Testis (tissue), 2 donors: ENCODE measurements around the gene PITX3.

Experiments
- CTCF ChIP-seq, 3 experiments: fragments of 450-650 bp in 2 of 3; fragments of 200-600 bp in 1 of 3; sonication (generic) in 1 of 3; IDR thresholded peaks; one replicate each; pipeline ENCODE4 v1.5.1; 2016 to 2019; ENCODE audit warnings: antibody characterized with exemption in 3 of 3, mild to moderate bottlenecking in 2 of 3, moderate library complexity in 1 of 3
- POLR2A ChIP-seq: fragments of 450-650 bp; IDR thresholded peaks from one replicate; pipeline ENCODE4 v1.6.1; 2017; ENCODE audit warnings: antibody characterized with exemption, mild to moderate bottlenecking, moderate library complexity

- no peak for TF ChIP-seq CTCF (IDR thresholded peaks at IDR 0.05)
- no peak for TF ChIP-seq POLR2A
Measured at GRCh38 chr10:102262744-102263370, 21.5 kb upstream of the PITX3 start.
